OCI-LY7 (cell line): ENCODE data around the gene CTNNA1.

ENCODE experiments used
- EZH2phosphoT487 ChIP-seq: fragments of 200-600 bp; sonication (generic); IDR thresholded peaks from 2 replicates; pipeline ENCODE4 v1.6.1; 2018; ENCODE audit warnings: low read depth, borderline replicate concordance, mild to moderate bottlenecking, mixed run types, antibody characterized with exemption, low read length, moderate library complexity, mixed read lengths
- TF ChIP-seq, protein P1 (sequence below): fragments of 200-600 bp; sonication (generic); conservative IDR thresholded peaks from 2 replicates; pipeline ENCODE4 v1.5.1; 2014; ENCODE audit warnings: mild to moderate bottlenecking, antibody characterized with exemption, low read length, moderate library complexity, mixed read lengths

DNA sequence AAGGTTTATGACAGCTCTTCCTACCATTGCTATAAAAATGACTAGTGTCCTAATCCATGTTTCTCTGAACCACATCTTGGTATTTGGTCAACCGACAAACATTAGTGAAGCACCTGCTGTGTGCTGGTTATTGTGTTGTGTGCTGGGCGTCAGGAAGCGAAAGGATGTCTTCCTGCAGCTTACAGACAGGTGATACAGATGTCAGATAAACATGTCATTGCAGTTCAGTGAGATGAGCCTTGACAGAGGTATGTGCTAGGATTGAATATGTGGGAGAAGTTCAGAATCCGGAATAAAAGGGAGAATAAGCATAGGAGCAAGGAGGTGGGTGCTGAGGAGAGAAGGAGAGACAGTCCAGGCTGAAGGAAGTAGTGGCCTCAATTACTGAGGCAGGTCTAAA is 20.3 kb upstream of the CTNNA1 start:
- TF ChIP-seq, protein P1, sequence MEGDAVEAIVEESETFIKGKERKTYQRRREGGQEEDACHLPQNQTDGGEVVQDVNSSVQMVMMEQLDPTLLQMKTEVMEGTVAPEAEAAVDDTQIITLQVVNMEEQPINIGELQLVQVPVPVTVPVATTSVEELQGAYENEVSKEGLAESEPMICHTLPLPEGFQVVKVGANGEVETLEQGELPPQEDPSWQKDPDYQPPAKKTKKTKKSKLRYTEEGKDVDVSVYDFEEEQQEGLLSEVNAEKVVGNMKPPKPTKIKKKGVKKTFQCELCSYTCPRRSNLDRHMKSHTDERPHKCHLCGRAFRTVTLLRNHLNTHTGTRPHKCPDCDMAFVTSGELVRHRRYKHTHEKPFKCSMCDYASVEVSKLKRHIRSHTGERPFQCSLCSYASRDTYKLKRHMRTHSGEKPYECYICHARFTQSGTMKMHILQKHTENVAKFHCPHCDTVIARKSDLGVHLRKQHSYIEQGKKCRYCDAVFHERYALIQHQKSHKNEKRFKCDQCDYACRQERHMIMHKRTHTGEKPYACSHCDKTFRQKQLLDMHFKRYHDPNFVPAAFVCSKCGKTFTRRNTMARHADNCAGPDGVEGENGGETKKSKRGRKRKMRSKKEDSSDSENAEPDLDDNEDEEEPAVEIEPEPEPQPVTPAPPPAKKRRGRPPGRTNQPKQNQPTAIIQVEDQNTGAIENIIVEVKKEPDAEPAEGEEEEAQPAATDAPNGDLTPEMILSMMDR = no peak
- TF ChIP-seq EZH2phosphoT487 = no peak
